ENCODE measurements around the gene DDA1.
A peak's percentile ranks its signal among the peaks of the same experiment; 100 is the strongest.

The DDA1 gene

GRCh38 chr19:17340302-17340870, 31.0 kb downstream of the DDA1 start:
- TF ChIP-seq EGR1 (IDR thresholded peaks at IDR 0.05) (0 out of 2 replicates have a peak, but pooled peaks have one; percentile 18), ZBTB7A (IDR thresholded peaks at IDR 0.05; ENCODE audit: low read depth) (no peak)

- no peak for TF ChIP-seq TAF1 (IDR thresholded peaks at IDR 0.05; ENCODE audit: low read depth)
- no peak for TF ChIP-seq YY1 (IDR thresholded peaks at IDR 0.05; ENCODE audit: low read depth)
- TF ChIP-seq TCF12 (IDR thresholded peaks at IDR 0.05; ENCODE audit: low read depth), result no peak
- TF ChIP-seq MAX (IDR thresholded peaks at IDR 0.05), result no peak
- no peak for TF ChIP-seq EGR1 (IDR thresholded peaks at IDR 0.05)
- no peak for TF ChIP-seq CEBPB (IDR thresholded peaks at IDR 0.05)
Measured at GRCh38 chr19:17340871-17341357, 31.6 kb downstream of the DDA1 start.

GRCh38 chr19:17341386-17341785, 32.0 kb downstream of the DDA1 start:
- TF ChIP-seq EP300 (IDR thresholded peaks at IDR 0.05; ENCODE audit: borderline replicate concordance) (no peak), TAF1 (IDR thresholded peaks at IDR 0.05; ENCODE audit: low read depth) (no peak), RAD21 (IDR thresholded peaks at IDR 0.05; ENCODE audit: low read depth) (no peak), CEBPB (IDR thresholded peaks at IDR 0.05) (no peak), CREB1 (IDR thresholded peaks at IDR 0.05; ENCODE audit: low read depth) (no peak), MAX (IDR thresholded peaks at IDR 0.05) (no peak), NFIC (IDR thresholded peaks at IDR 0.05) (no peak), EGR1 (IDR thresholded peaks at IDR 0.05) (no peak), TCF12 (IDR thresholded peaks at IDR 0.05; ENCODE audit: low read depth) (no peak)

GRCh38 chr19:17341845-17342244, 32.5 kb downstream of the DDA1 start:
- no peak for TF ChIP-seq FOXM1 (IDR thresholded peaks at IDR 0.05; ENCODE audit: borderline replicate concordance, low read depth)
- no peak for TF ChIP-seq TAF1 (IDR thresholded peaks at IDR 0.05; ENCODE audit: low read depth)
- no peak for TF ChIP-seq EP300 (IDR thresholded peaks at IDR 0.05; ENCODE audit: borderline replicate concordance)
- TF ChIP-seq CREB1 (IDR thresholded peaks at IDR 0.05; ENCODE audit: low read depth), result no peak
- TF ChIP-seq TCF12 (IDR thresholded peaks at IDR 0.05; ENCODE audit: low read depth), result no peak
- no peak for TF ChIP-seq ZBTB7A (IDR thresholded peaks at IDR 0.05; ENCODE audit: low read depth)
- TF ChIP-seq MAX (IDR thresholded peaks at IDR 0.05), result no peak
- TF ChIP-seq USF1 (IDR thresholded peaks at IDR 0.05), result no peak
- TF ChIP-seq CEBPB (IDR thresholded peaks at IDR 0.05), result no peak
- TF ChIP-seq TEAD4 (IDR thresholded peaks at IDR 0.05), result no peak

GRCh38 chr19:17346109-17346671, 36.8 kb downstream of the DDA1 start:
- TF ChIP-seq TAF1 (IDR thresholded peaks at IDR 0.05; ENCODE audit: low read depth) (no peak), RAD21 (IDR thresholded peaks at IDR 0.05; ENCODE audit: low read depth) (peak; percentile 86), TEAD4 (IDR thresholded peaks at IDR 0.05) (no peak), NFIC (IDR thresholded peaks at IDR 0.05) (no peak), USF1 (IDR thresholded peaks at IDR 0.05) (no peak), EP300 (IDR thresholded peaks at IDR 0.05; ENCODE audit: borderline replicate concordance) (no peak), MAX (IDR thresholded peaks at IDR 0.05) (0 out of 2 replicates have a peak, but pooled peaks have one; percentile 12), EGR1 (IDR thresholded peaks at IDR 0.05) (no peak), TCF12 (IDR thresholded peaks at IDR 0.05; ENCODE audit: low read depth) (no peak), REST (IDR thresholded peaks at IDR 0.05; ENCODE audit: low read depth) (no peak), CEBPB (IDR thresholded peaks at IDR 0.05) (no peak), YY1 (IDR thresholded peaks at IDR 0.05; ENCODE audit: low read depth) (no peak)

GRCh38 chr19:17347361-17347760, 38.0 kb downstream of the DDA1 start:
- no peak for TF ChIP-seq TEAD4 (IDR thresholded peaks at IDR 0.05)
- TF ChIP-seq NFIC (IDR thresholded peaks at IDR 0.05), result no peak
- no peak for TF ChIP-seq REST (IDR thresholded peaks at IDR 0.05; ENCODE audit: low read depth)
- TF ChIP-seq TCF12 (IDR thresholded peaks at IDR 0.05; ENCODE audit: low read depth), result no peak
- no peak for TF ChIP-seq MAX (IDR thresholded peaks at IDR 0.05)
- no peak for TF ChIP-seq ZBTB7A (IDR thresholded peaks at IDR 0.05; ENCODE audit: low read depth)
- TF ChIP-seq EP300 (IDR thresholded peaks at IDR 0.05; ENCODE audit: borderline replicate concordance), result no peak
- TF ChIP-seq YY1 (IDR thresholded peaks at IDR 0.05; ENCODE audit: low read depth), result no peak
- no peak for TF ChIP-seq FOXM1 (IDR thresholded peaks at IDR 0.05; ENCODE audit: borderline replicate concordance, low read depth)
- no peak for TF ChIP-seq RAD21 (IDR thresholded peaks at IDR 0.05; ENCODE audit: low read depth)
- no peak for TF ChIP-seq CEBPB (IDR thresholded peaks at IDR 0.05)
- TF ChIP-seq CREB1 (IDR thresholded peaks at IDR 0.05; ENCODE audit: low read depth), result no peak
- TF ChIP-seq TAF1 (IDR thresholded peaks at IDR 0.05; ENCODE audit: low read depth), result no peak
- no peak for TF ChIP-seq USF1 (IDR thresholded peaks at IDR 0.05)
- no peak for TF ChIP-seq EGR1 (IDR thresholded peaks at IDR 0.05)
